IPS-NIHi7 (cell line): Measurements from ENCODE around the gene IGFLR1.

Source experiments
- DNase-seq: peaks from one replicate; pipeline ENCODE4 v3.0.0; 2012; ENCODE audit warnings: mixed read lengths; ENCODE audit errors: extremely low spot score

IGFLR1 gene

GRCh38 chr19:35723671-35724070, 18.6 kb downstream of the IGFLR1 start:
- DNase-seq, result no peak

GRCh38 chr19:35722897-35723296, 19.4 kb downstream of the IGFLR1 start:
- no peak for DNase-seq

GRCh38 chr19:35722461-35722860, 19.8 kb downstream of the IGFLR1 start:
- no peak for DNase-seq

DNA sequence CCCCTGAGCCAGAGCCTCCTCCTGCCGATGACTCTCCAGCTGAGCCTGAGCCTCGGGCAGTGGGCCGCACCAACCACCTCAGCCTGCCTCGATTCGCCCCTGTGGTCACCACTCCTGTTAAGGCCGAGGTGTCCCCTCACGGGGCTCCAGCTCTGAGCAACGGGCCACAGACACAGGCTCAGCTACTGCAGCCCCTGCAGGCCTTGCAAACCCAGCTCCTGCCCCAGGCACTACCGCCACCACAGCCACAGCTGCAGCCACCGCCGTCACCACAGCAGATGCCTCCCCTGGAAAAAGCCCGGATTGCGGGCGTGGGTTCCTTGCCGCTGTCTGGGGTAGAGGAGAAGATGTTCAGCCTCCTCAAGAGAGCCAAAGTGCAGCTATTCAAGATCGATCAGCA, 20.9 kb downstream of the IGFLR1 start:
- DNase-seq, result no peak

GRCh38 chr19:35720648-35721047, 21.6 kb downstream of the IGFLR1 start:
- no peak for DNase-seq

GRCh38 chr19:35720163-35720524, 22.1 kb downstream of the IGFLR1 start:
- no peak for DNase-seq

- DNase-seq, result no peak
Measured at GRCh38 chr19:35719402-35720162, 22.7 kb downstream of the IGFLR1 start.

DNA sequence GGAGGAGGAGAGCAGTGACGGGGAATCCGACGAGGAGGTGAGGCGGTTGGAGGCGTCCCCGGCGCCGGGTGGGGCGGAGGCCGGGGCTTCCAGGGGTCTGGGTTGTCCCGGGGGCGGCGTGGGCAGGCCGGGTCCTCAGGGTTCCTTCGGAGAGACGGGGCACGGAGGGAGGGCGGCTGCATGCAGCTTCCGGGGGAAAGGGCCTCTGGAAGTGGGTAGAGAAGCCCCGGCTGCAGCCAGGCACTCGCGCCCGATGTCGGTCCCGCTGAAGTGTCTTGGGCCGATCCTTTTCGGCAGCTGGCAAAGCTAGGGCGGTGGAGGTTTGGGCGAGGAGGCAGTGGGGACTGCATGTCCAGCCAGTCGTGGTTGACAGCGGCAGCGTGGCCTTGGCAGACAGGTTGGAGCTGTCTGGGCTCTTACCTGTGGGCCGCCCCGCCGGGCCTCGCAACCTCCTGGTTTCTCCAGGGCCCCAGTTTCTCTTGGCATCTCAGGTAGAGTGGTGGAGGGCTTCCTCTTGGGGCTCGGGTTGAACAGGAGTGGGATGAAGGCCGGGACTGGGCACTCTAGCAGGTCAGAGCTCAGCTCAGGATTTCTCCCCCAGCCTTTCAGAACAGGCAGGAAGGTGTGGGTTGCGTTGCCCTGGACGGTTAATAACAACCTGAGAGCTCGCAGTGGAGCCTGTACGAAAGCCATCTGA, 23.8 kb downstream of the IGFLR1 start:
- peak; percentile 35 for DNase-seq

DNA sequence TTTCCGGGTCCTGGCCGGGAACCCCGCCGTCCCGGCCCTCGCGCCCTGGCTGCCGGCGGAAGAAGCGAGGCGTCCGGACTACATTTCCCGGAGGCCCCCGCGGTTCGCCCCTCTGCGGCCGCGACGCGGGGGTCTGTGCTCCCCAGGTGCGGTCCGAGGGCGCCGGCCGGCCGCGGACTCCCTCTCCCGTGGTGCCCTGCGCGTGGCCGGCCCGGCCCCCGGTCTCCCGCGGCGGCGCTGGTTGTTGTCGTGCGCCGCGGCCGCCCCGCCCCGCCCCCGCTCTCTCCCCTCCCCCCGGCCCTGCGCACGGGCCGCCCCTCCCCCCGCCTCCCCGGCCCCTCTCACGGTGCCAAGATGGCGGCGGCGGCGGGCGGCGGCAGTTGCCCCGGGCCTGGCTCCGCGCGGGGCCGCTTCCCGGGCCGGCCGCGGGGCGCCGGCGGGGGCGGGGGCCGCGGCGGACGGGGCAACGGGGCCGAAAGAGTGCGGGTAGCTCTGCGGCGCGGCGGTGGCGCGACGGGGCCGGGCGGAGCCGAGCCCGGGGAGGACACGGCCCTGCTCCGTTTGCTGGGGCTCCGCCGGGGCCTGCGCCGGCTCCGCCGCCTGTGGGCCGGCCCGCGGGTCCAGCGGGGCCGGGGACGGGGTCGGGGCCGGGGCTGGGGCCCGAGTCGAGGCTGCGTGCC, 24.4 kb downstream of the IGFLR1 start, which contains the start of gene KMT2B:
Gene KMT2B (plus strand): TSS at position 339 of the 680 bp plus-strand sequence. CDS start 16 bp downstream, at position 355.
- peak; percentile 98 for DNase-seq

GRCh38 chr19:35716801-35717664, 25.2 kb downstream of the IGFLR1 start:
- peak; percentile 86 for DNase-seq

DNA sequence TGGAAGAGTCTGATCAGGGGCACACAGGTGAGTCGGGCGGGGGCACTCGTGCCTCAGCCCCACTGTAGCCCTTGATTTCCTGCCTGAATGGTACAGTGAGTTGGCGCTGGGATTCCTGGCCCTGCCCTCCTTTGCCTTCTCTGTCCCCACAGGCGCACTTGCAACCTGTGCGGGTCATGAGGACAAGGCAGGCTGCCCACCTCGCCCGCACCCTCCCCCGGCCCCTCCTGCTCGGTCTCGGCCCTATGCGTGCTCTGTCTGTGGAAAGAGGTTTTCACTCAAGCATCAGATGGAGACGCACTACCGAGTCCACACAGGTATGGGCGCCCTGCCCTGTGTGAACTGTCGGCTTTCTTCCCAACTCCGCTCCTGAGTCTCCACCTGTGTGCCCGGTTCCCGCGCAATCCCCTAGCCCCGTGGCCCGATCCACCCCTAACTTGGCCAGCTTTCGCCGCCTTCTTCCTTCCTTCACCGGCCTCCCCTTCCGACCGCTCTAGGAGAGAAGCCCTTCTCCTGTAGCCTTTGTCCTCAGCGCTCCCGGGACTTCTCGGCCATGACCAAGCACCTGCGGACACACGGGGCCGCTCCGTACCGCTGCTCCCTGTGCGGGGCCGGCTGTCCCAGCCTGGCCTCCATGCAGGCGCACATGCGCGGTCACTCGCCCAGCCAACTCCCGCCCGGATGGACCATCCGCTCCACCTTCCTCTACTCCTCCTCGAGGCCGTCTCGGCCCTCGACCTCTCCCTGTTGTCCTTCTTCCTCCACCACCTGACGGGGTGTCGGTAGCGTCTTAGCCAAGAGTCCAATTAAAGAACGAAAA, 26.1 kb downstream of the IGFLR1 start:
- DNase-seq, result peak; percentile 69

- DNase-seq, result no peak
Measured at GRCh38 chr19:35715355-35715809, 26.9 kb downstream of the IGFLR1 start.

- peak; percentile 22 for DNase-seq
Measured at GRCh38 chr19:35714601-35715354, 27.5 kb downstream of the IGFLR1 start.

GRCh38 chr19:35713904-35714495, 28.3 kb downstream of the IGFLR1 start:
- no peak for DNase-seq

GRCh38 chr19:35713506-35713850, 28.8 kb downstream of the IGFLR1 start:
- no peak for DNase-seq

DNA sequence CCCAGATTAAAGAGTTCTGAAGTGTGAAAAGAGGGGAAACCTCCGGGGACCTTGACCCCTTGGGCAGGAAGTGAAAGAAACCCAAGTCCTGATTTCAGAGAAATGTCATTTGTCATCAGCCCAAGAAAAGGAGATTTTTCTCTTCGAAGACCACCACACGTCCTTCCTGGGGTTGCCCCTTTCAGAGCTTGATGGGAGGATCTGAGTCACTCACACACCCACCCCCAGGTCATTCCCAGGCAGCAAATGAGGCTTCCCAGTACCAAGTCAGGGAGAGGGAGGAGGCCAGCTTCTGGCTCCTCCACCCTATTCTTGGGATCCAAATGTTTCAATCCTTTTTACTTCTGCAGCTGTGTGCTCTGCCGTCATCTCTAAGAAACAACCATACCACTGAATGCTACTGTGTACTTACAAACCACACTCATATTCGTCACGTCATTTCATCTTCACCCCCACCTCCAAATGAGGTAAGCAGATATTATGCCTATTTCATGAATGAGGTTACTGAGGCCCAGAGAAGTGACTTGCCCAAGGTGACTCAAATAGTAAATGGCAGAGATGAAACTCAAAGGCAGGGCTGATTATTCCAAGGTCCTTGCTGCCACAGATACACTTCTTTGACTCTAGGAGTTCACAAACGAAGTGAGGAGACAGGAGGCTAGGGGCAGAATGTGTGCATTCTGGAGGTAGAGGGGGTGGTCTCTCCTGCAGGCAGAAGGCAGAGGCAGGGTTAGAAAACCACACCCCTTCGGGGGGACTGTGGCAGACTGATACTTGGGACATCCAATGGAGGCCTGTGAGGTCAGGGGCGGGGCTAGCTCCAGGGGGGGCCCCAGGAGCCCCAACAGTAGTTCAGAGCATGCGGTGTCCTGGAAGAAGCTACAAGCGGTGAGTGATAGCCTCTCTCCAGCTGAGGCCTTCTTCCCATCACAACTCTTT, 29.4 kb downstream of the IGFLR1 start:
- peak; percentile 29 for DNase-seq

- no peak for DNase-seq
Measured at GRCh38 chr19:35710784-35711723, 31.2 kb downstream of the IGFLR1 start.
